Thoracic aorta (tissue), 2 donors: ENCODE results near the gene JAG2. TPM values are rescaled to one million over a fixed set of nuclear protein-coding genes. Genes with fewer than 3 reads are reported as not detected.

Source experiments
- ATAC-seq: fragments of 150-250 bp; one replicate; pipeline ENCODE4 v1.8.0; 2017; ENCODE audit warnings: low read depth; ENCODE audit not compliant: insufficient number of reproducible peaks, low FRiP score
- DNase-seq: peaks from one replicate; pipeline ENCODE4 v3.0.0-alpha.2; 2020; ENCODE audit warnings: low spot score
- H3K27ac ChIP-seq, 2 donors: fragments of 200-600 bp; sonication (generic); 1 replicate in 1 of 2; 2 replicates in 1 of 2; pipeline ENCODE4 v1.5.1; 2016; ENCODE audit warnings: mild to moderate bottlenecking in 2 of 2, moderate library complexity in 2 of 2
- H3K27me3 ChIP-seq: fragments of 200-600 bp; sonication (generic); replicated peaks from 2 replicates; pipeline ENCODE4 v1.6.0; 2016; ENCODE audit warnings: mild to moderate bottlenecking; ENCODE audit not compliant: insufficient read depth
- H3K36me3 ChIP-seq: fragments of 200-600 bp; sonication (generic); one replicate; pipeline ENCODE4 v1.5.1; 2016
- H3K4me1 ChIP-seq, 2 donors: fragments of 200-600 bp; sonication (generic); 1 replicate in 1 of 2; 2 replicates in 1 of 2; pipeline versions ENCODE4 v1.5.1 to v1.6.0; 2016; ENCODE audit warnings: low read depth in 2 of 2, mild to moderate bottlenecking in 1 of 2; ENCODE audit not compliant: control insufficient read depth in 1 of 2
- H3K4me3 ChIP-seq: fragments of 200-600 bp; sonication (generic); 2 replicates; pipeline ENCODE4 v1.5.1; 2016; ENCODE audit warnings: mild to moderate bottlenecking
- H3K9me3 ChIP-seq: fragments of 200-600 bp; sonication (generic); 2 replicates; pipeline ENCODE4 v1.5.1; 2016
- CTCF ChIP-seq: fragments of 200-600 bp; sonication (generic); IDR thresholded peaks from one replicate; pipeline ENCODE4 v1.5.1; 2019; ENCODE audit warnings: antibody characterized with exemption
- total RNA-seq, 2 donors: library from RNA; depleted of rRNA; stranded (reverse); fragments of >200 nt; gene quantifications; one replicate each; pipeline versions ENCODE4 v1.1.0 to v1.2.3, GENCODE V29; 2016

JAG2 gene
- total RNA-seq, 2 donors from 2014 or later = 8.8 to 12.0 TPM

GRCh38 chr14:105169776-105170655 lies 1.4 kb upstream of the JAG2 start:
- ATAC-seq (no peak), DNase-seq (no peak)
- no peak for TF ChIP-seq CTCF
- Histone ChIP-seq H3K4me3 (no peak overlapping the region), H3K4me1 (peaks cover 12 to 29% of the 10 kb centered on the region in 2 donors), H3K9me3 (no peaks in the 10 kb centered on the region), H3K36me3 (no peaks in the 10 kb centered on the region), H3K27me3 (no peaks in the 10 kb centered on the region), H3K27ac (no peak overlapping the region)

- Histone ChIP-seq H3K27ac (no peak overlapping the region), H3K27me3 (no peaks in the 10 kb centered on the region), H3K36me3 (no peaks in the 10 kb centered on the region), H3K9me3 (no peaks in the 10 kb centered on the region), H3K4me3 (peak overlapping the region; percentile 50), H3K4me1 (peaks cover 12 to 29% of the 10 kb centered on the region in 2 donors)
- no peak for DNase-seq
- no peak for TF ChIP-seq CTCF
- ATAC-seq = no peak
Observed at GRCh38 chr14:105168979-105169507, 467 bp upstream of the JAG2 start.

GRCh38 chr14:105168093-105168420 lies 519 bp downstream of the JAG2 start:
- no peak for DNase-seq
- H3K4me1 ChIP-seq = peaks cover 12 to 29% of the 10 kb centered on the region in 2 donors
- no peak overlapping the region for H3K27ac ChIP-seq
- H3K36me3 ChIP-seq = no peaks in the 10 kb centered on the region
- H3K4me3 ChIP-seq = peak overlapping the region; percentile 62
- no peak for TF ChIP-seq CTCF
- no peaks in the 10 kb centered on the region for H3K27me3 ChIP-seq
- H3K9me3 ChIP-seq = no peaks in the 10 kb centered on the region
- no peak for ATAC-seq

GRCh38 chr14:105167303-105168092 lies 1.1 kb downstream of the JAG2 start:
- H3K27ac ChIP-seq = no peak overlapping the region
- H3K27me3 ChIP-seq = no peaks in the 10 kb centered on the region
- ATAC-seq (no peak), DNase-seq (no peak)
- H3K36me3 ChIP-seq = no peaks in the 10 kb centered on the region
- no peaks in the 10 kb centered on the region for H3K9me3 ChIP-seq
- peaks cover 12 to 29% of the 10 kb centered on the region in 2 donors for H3K4me1 ChIP-seq
- H3K4me3 ChIP-seq = peak overlapping the region; percentile 62
- no peak for TF ChIP-seq CTCF
